ENCODE data around the gene MTHFD1L.

GRCh38 chr6:151007076-151007475 lies 141.6 kb downstream of the MTHFD1L start:
- TF ChIP-seq RAD21 (IDR thresholded peaks at IDR 0.05; ENCODE audit: low read length): no peak
- no peak for TF ChIP-seq CTCF (conservative IDR thresholded peaks at IDR 0.05; ENCODE audit: low read depth, low read length)
- TF ChIP-seq POLR2A (IDR thresholded peaks at IDR 0.05; ENCODE audit: low read depth, low read length): no peak
- TF ChIP-seq RFX5 (IDR thresholded peaks at IDR 0.05; ENCODE audit: low read depth, low read length): no peak
- no peak for TF ChIP-seq MAFK (IDR thresholded peaks at IDR 0.05; ENCODE audit: low read depth, low read length)
- TF ChIP-seq FOS (IDR thresholded peaks at IDR 0.05; ENCODE audit: low read depth, low read length): no peak
